Esophagus squamous epithelium (tissue), 5 donors: ENCODE data around the gene COPB2. TPM values are rescaled to one million over a fixed set of nuclear protein-coding genes. Genes with fewer than 3 reads are reported as not detected.

Source experiments
- DNase-seq: peaks from one replicate; lab custom pipeline; 2025; lab: John Stamatoyannopoulos, UW
- H3K27ac ChIP-seq, 4 donors: fragments of 200-600 bp; sonication (generic); one replicate each; pipeline ENCODE4 v1.5.1; 2016 to 2019; ENCODE audit warnings: mild to moderate bottlenecking in 1 of 4
- H3K27me3 ChIP-seq, 4 donors: fragments of 200-600 bp; sonication (generic); 1 replicate in 3 of 4; 2 replicates in 1 of 4; pipeline versions ENCODE4 v1.5.1 to v1.6.0; 2017 to 2021; ENCODE audit warnings: antibody characterized with exemption in 1 of 4
- H3K36me3 ChIP-seq, 3 donors: fragments of 200-600 bp; sonication (generic); one replicate each; pipeline ENCODE4 v1.5.1; 2016 to 2019
- H3K4me1 ChIP-seq, 3 donors: fragments of 200-600 bp; sonication (generic); one replicate each; pipeline ENCODE4 v1.5.1; 2017 to 2019
- H3K4me3 ChIP-seq, 4 donors: fragments of 200-600 bp; sonication (generic); 1 replicate in 3 of 4; 2 replicates in 1 of 4; pipeline ENCODE4 v1.5.1; 2016 to 2019; ENCODE audit warnings: mild to moderate bottlenecking in 2 of 4, moderate library complexity in 1 of 4
- H3K9me3 ChIP-seq, 3 donors: fragments of 200-600 bp; sonication (generic); one replicate each; pipeline ENCODE4 v1.5.1; 2016 to 2019
- CTCF ChIP-seq, 6 experiments: fragments of 450-650 bp in 4 of 6; fragments of 200-600 bp in 2 of 6; sonication (generic) in 2 of 6; IDR thresholded peaks; one replicate each; pipeline ENCODE4 v1.5.1; 2016 to 2019; ENCODE audit warnings: antibody characterized with exemption in 6 of 6, mild to moderate bottlenecking in 4 of 6, moderate library complexity in 4 of 6
- POLR2A ChIP-seq, 4 donors: fragments of 450-650 bp; IDR thresholded peaks; one replicate each; pipeline ENCODE4 v1.6.1; 2017; ENCODE audit warnings: antibody characterized with exemption in 4 of 4, mild to moderate bottlenecking in 4 of 4, moderate library complexity in 3 of 4
- WGBS, 2 donors: methylation state at CpG; one replicate each; pipeline ENCODE4 v1.1.5; 2018; 5-methylcytosine and 5-hydroxymethylcytosine counted together
- intact Hi-C: fragments of 100-400 bp; cut with DNase I; formaldehyde crosslinking; loops from one replicate; pipeline ENCODE4 v1.15.0; 2022
- total RNA-seq, 4 donors: library from RNA; depleted of rRNA; stranded (reverse); fragments of >200 nt; gene quantifications; one replicate each; pipeline ENCODE4 v1.1.0, GENCODE V29; 2016
- donor health status: DM: yes; HTN: yes; CAD: no.

COPB2 gene
- total RNA-seq, 4 donors from 2014 or later: 62.6 to 103 (median 86.8) TPM

GRCh38 chr3:139311557-139311956, 77.9 kb downstream of the COPB2 start:
- H3K9me3 ChIP-seq: no peaks in the 10 kb centered on the region
- no peaks in the 10 kb centered on the region for H3K36me3 ChIP-seq
- no peak overlapping the region for H3K27ac ChIP-seq
- no peaks in the 10 kb centered on the region for H3K4me1 ChIP-seq
- intact Hi-C loops: no loop called here
- 55 to 64% methylated on average over 1 of the region's 1 CpG for WGBS, 2 donors
- H3K27me3 ChIP-seq: peaks cover 0 to 18% (median 0%) of the 10 kb centered on the region in 4 donors
- H3K4me3 ChIP-seq: no peak overlapping the region
- no peak for TF ChIP-seq POLR2A (IDR thresholded peaks at IDR 0.05)
- TF ChIP-seq CTCF (IDR thresholded peaks at IDR 0.05): no peak
- DNase-seq: no peak

GRCh38 chr3:139310474-139310933, 78.9 kb downstream of the COPB2 start:
- no peaks in the 10 kb centered on the region for H3K36me3 ChIP-seq

GRCh38 chr3:139309880-139310279, 79.6 kb downstream of the COPB2 start:
- DNase-seq: no peak
- H3K36me3 ChIP-seq: no peaks in the 10 kb centered on the region
- H3K4me3 ChIP-seq: no peak overlapping the region
- no peak overlapping the region for H3K27ac ChIP-seq
- no peaks in the 10 kb centered on the region for H3K4me1 ChIP-seq
- intact Hi-C loops: no loop called here
- H3K27me3 ChIP-seq: peaks cover 0 to 8% (median 0%) of the 10 kb centered on the region in 4 donors
- no peak for TF ChIP-seq POLR2A (IDR thresholded peaks at IDR 0.05)
- TF ChIP-seq CTCF (IDR thresholded peaks at IDR 0.05): no peak
- H3K9me3 ChIP-seq: no peaks in the 10 kb centered on the region
- 73 to 98% methylated on average over 3 to 4 of the region's 4 CpGs for WGBS, 2 donors

More at GRCh38 chr3:139310474-139310933, 78.9 kb downstream of the COPB2 start:
- no peaks in the 10 kb centered on the region for H3K4me1 ChIP-seq
- DNase-seq: no peak
- TF ChIP-seq POLR2A (IDR thresholded peaks at IDR 0.05): no peak
- no peak for TF ChIP-seq CTCF (IDR thresholded peaks at IDR 0.05)
- H3K27ac ChIP-seq: no peak overlapping the region
- peaks cover 0 to 11% (median 0%) of the 10 kb centered on the region in 4 donors for H3K27me3 ChIP-seq
- 60 to 77% methylated on average over 6 to 7 of the region's 8 CpGs for WGBS, 2 donors
- H3K4me3 ChIP-seq: no peak overlapping the region
- intact Hi-C loops: no loop called here
- no peaks in the 10 kb centered on the region for H3K9me3 ChIP-seq

GRCh38 chr3:139309061-139309591, 80.3 kb downstream of the COPB2 start:
- H3K27ac ChIP-seq: no peak overlapping the region
- H3K27me3 ChIP-seq: peaks cover 0 to 8% (median 0%) of the 10 kb centered on the region in 4 donors
- intact Hi-C loops: no loop called here
- no peaks in the 10 kb centered on the region for H3K36me3 ChIP-seq
- no peaks in the 10 kb centered on the region for H3K9me3 ChIP-seq
- no peak overlapping the region for H3K4me3 ChIP-seq
- H3K4me1 ChIP-seq: no peaks in the 10 kb centered on the region
- DNase-seq: no peak
- TF ChIP-seq CTCF (IDR thresholded peaks at IDR 0.05): no peak
- TF ChIP-seq POLR2A (IDR thresholded peaks at IDR 0.05): no peak
- WGBS, 2 donors: 52 to 100% methylated on average over 1 to 2 of the region's 2 CpGs

GRCh38 chr3:139308560-139308959, 80.9 kb downstream of the COPB2 start:
- Histone ChIP-seq H3K9me3 (no peaks in the 10 kb centered on the region), H3K36me3 (no peaks in the 10 kb centered on the region), H3K27me3 (peaks cover 0 to 8% (median 0%) of the 10 kb centered on the region in 4 donors), H3K4me1 (no peaks in the 10 kb centered on the region), H3K27ac (no peak overlapping the region), H3K4me3 (no peak overlapping the region)
- WGBS, 2 donors: 40 to 72% methylated on average over 4 of the region's 4 CpGs
- intact Hi-C loops: no loop called here
- TF ChIP-seq POLR2A (IDR thresholded peaks at IDR 0.05) (no peak), CTCF (IDR thresholded peaks at IDR 0.05) (no peak)
- DNase-seq: no peak
